Esophagus squamous epithelium (tissue), 5 donors: ENCODE measurements around the gene ABTB1. TPM values are rescaled to one million over a fixed set of nuclear protein-coding genes. Genes with fewer than 3 reads are reported as not detected.

Experiments used
- DNase-seq: peaks from one replicate; lab custom pipeline; 2025; lab: John Stamatoyannopoulos, UW
- H3K27ac ChIP-seq, 4 donors: fragments of 200-600 bp; sonication (generic); one replicate each; pipeline ENCODE4 v1.5.1; 2016 to 2019; ENCODE audit warnings: mild to moderate bottlenecking in 1 of 4
- H3K27me3 ChIP-seq, 4 donors: fragments of 200-600 bp; sonication (generic); 1 replicate in 3 of 4; 2 replicates in 1 of 4; pipeline versions ENCODE4 v1.5.1 to v1.6.0; 2017 to 2021; ENCODE audit warnings: antibody characterized with exemption in 1 of 4
- H3K36me3 ChIP-seq, 3 donors: fragments of 200-600 bp; sonication (generic); one replicate each; pipeline ENCODE4 v1.5.1; 2016 to 2019
- H3K4me1 ChIP-seq, 3 donors: fragments of 200-600 bp; sonication (generic); one replicate each; pipeline ENCODE4 v1.5.1; 2017 to 2019
- H3K4me3 ChIP-seq, 4 donors: fragments of 200-600 bp; sonication (generic); 1 replicate in 3 of 4; 2 replicates in 1 of 4; pipeline ENCODE4 v1.5.1; 2016 to 2019; ENCODE audit warnings: mild to moderate bottlenecking in 2 of 4, moderate library complexity in 1 of 4
- H3K9me3 ChIP-seq, 3 donors: fragments of 200-600 bp; sonication (generic); one replicate each; pipeline ENCODE4 v1.5.1; 2016 to 2019
- POLR2A ChIP-seq, 4 donors: fragments of 450-650 bp; IDR thresholded peaks; one replicate each; pipeline ENCODE4 v1.6.1; 2017; ENCODE audit warnings: antibody characterized with exemption in 4 of 4, mild to moderate bottlenecking in 4 of 4, moderate library complexity in 3 of 4
- WGBS, 2 donors: methylation state at CpG; one replicate each; pipeline ENCODE4 v1.1.5; 2018; 5-methylcytosine and 5-hydroxymethylcytosine counted together
- intact Hi-C: fragments of 100-400 bp; cut with DNase I; formaldehyde crosslinking; loops from one replicate; pipeline ENCODE4 v1.15.0; 2022
- total RNA-seq, 4 donors: library from RNA; depleted of rRNA; stranded (reverse); fragments of >200 nt; gene quantifications; one replicate each; pipeline ENCODE4 v1.1.0, GENCODE V29; 2016
- TF ChIP-seq, protein P1 (sequence below), 6 experiments: fragments of 450-650 bp in 4 of 6; fragments of 200-600 bp in 2 of 6; sonication (generic) in 2 of 6; IDR thresholded peaks; one replicate each; pipeline ENCODE4 v1.5.1; 2016 to 2019; ENCODE audit warnings: antibody characterized with exemption in 6 of 6, mild to moderate bottlenecking in 4 of 6, moderate library complexity in 4 of 6
- donor health status: DM: yes; HTN: yes; CAD: no.

The ABTB1 gene
- total RNA-seq, 4 donors from 2014 or later = 5.6 to 21.4 (median 6.3) TPM

DNA sequence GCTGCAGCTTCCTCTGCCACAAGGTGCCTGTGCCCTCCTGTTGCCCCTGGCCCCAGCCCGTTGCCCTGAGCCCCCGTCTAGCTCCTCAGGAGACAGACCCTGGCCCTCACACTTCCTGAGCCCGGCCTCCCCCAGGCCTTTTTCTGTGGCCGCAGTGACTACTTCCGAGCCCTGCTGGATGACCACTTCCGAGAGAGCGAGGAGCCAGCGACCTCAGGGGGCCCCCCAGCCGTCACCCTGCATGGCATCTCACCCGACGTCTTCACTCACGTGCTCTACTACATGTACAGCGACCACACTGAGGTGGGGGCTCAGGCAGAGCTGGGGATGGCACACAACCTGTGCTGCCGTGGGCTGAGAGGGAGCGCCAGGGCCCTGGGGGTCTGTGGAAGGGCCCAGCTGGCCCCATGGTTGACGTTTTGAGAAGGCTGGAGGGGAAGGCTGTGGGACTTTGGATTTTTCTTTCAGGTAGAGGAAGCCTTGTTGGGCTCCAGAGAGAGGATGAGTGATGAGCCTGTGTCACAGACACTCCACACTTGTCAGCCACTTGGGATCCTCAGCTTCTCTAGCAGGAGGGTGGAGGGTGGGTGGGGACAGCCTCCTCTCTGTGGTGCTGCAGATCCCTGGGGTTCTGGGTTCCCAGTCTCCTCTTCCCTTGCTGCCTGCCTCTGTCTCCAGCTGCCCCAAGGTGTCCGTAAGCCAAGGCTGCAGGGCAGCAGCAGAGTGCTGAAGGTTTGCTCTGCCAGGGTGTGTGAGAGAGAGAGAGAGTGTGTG is 5.0 kb downstream of the ABTB1 start:
- intact Hi-C loops = loop anchor here (10.0 kb wide), 1 partner anchor 147 kb away; the partner anchor contains the start of gene MGLL

DNA sequence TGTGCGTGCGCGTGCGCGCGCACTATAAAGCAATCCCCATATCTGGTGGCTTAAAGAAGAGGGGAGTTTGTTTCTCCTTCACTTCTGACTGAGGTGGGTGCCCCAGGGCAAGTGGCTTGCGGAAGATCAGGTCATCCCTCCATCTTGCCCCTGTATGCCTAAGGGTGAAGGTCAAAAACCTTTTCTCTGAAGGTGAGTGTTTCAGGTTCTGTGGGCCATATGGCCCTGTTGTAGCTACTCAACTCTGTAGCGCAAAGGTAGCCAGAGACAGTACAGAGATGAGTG is 5.5 kb downstream of the ABTB1 start:
- H3K27me3 ChIP-seq = no peaks in the 10 kb centered on the region
- H3K36me3 ChIP-seq = peaks cover 0 to 52% (median 0%) of the 10 kb centered on the region in 3 donors
- intact Hi-C loops = loop anchor here (10.0 kb wide), 1 partner anchor 147 kb away; the partner anchor contains the start of gene MGLL
- WGBS, 2 donors = 92 to 93% methylated on average over 5 to 6 of the region's 8 CpGs
- H3K27ac ChIP-seq = no peak overlapping the region
- DNase-seq = no peak
- TF ChIP-seq, protein P1, sequence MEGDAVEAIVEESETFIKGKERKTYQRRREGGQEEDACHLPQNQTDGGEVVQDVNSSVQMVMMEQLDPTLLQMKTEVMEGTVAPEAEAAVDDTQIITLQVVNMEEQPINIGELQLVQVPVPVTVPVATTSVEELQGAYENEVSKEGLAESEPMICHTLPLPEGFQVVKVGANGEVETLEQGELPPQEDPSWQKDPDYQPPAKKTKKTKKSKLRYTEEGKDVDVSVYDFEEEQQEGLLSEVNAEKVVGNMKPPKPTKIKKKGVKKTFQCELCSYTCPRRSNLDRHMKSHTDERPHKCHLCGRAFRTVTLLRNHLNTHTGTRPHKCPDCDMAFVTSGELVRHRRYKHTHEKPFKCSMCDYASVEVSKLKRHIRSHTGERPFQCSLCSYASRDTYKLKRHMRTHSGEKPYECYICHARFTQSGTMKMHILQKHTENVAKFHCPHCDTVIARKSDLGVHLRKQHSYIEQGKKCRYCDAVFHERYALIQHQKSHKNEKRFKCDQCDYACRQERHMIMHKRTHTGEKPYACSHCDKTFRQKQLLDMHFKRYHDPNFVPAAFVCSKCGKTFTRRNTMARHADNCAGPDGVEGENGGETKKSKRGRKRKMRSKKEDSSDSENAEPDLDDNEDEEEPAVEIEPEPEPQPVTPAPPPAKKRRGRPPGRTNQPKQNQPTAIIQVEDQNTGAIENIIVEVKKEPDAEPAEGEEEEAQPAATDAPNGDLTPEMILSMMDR (IDR thresholded peaks at IDR 0.05) = no peak
- no peak for TF ChIP-seq POLR2A (IDR thresholded peaks at IDR 0.05)
- H3K4me3 ChIP-seq = no peak overlapping the region
- peaks cover 12 to 39% (median 15%) of the 10 kb centered on the region in 3 donors for H3K4me1 ChIP-seq
- H3K9me3 ChIP-seq = no peaks in the 10 kb centered on the region

More for the DNA sequence above, 5.0 kb downstream of the ABTB1 start:
- WGBS, 2 donors = 86% methylated on average over 10 of the region's 17 CpGs; no CpG with 5 or more reads in 1 of the 2 donors
- DNase-seq = no peak
- Histone ChIP-seq H3K27me3 (no peaks in the 10 kb centered on the region), H3K9me3 (no peaks in the 10 kb centered on the region), H3K4me3 (no peak overlapping the region), H3K36me3 (peaks cover 0 to 52% (median 0%) of the 10 kb centered on the region in 3 donors), H3K27ac (no peak overlapping the region), H3K4me1 (peaks cover 14 to 42% (median 15%) of the 10 kb centered on the region in 3 donors)
- TF ChIP-seq POLR2A (IDR thresholded peaks at IDR 0.05) = no peak
- TF ChIP-seq, protein P1 (IDR thresholded peaks at IDR 0.05) = no peak

DNA sequence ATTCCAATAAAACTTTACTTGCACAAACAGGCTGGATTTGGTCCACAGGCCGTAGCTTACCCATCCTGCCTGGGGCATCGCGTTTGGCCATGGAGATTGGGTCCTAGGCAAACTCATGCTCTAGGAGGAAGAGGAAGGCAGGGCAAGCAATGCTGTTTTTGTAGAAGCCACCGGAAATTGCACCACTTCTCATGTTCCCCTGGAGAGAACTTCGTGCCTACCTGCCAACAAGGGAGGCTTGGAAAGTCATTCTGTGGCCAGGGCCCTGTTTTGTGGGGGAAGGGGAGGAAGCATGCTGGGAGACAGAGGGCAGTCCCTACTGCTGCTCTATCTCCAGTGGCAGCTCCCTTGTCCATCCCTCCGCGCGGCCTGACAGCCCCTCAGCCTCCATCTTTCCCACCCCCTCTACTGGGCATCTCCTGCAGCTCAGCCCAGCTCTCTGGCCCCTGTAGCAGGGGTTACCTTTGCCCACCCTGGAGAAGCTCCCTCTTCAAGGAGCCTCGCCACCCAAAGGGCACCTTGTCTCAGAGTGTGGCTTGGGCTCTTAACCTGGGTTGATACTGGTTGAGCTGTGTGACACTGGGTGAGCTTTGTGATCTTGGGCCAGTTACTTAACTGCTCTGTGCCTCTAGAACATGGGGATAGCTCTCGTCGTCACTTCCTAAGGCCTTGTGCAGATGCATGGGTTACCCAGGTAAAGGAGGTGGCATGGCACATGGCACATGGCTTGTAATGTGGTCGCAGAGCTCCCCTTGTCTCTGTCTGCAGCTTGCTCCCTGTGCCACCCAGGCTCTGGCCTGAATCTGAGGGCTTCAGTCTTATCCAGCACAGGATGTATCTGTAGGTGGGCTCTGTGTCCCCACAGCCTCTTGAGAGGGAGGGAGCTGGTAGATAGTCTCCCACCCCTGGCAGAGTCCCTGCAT is 6.1 kb downstream of the ABTB1 start:
- Histone ChIP-seq H3K9me3 (no peaks in the 10 kb centered on the region), H3K36me3 (peaks cover 0 to 52% (median 0%) of the 10 kb centered on the region in 3 donors), H3K4me1 (peaks cover 6 to 39% (median 14%) of the 10 kb centered on the region in 3 donors), H3K27me3 (no peaks in the 10 kb centered on the region), H3K27ac (no peak overlapping the region), H3K4me3 (no peak overlapping the region)
- DNase-seq = no peak
- TF ChIP-seq, protein P1 (IDR thresholded peaks at IDR 0.05) = no peak
- no peak for TF ChIP-seq POLR2A (IDR thresholded peaks at IDR 0.05)
- WGBS, 2 donors = 69 to 79% methylated on average over 7 to 8 of the region's 12 CpGs
- intact Hi-C loops = loop anchor here (10.0 kb wide), 1 partner anchor 146 kb away; the partner anchor contains the start of gene MGLL

DNA sequence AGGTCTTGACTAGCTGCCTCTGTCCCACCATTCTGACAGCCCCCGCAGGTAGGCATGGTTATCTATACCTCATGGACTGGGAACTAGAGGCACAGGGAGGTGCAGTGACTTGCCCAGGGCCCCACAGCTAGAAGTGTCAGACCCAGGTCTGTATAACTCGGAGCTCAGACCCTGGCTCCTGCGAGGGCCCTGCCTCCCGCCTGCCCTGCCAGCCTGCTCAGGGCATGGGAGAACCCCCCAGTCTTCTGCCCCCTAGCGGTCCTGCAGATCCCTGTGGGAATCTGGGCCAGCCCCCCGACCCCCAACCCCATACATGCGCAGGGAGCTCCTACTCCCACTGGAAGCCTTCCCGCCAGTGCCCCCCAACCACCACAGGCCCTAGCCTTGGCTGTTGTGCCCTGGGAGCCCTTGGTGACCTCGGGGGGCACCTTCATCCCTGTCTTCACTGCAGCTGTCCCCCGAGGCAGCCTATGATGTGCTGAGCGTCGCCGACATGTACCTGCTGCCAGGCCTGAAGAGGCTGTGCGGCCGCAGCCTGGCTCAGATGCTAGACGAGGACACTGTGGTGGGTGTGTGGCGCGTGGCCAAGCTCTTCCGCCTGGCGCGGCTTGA is 6.9 kb downstream of the ABTB1 start:
- no peak for TF ChIP-seq POLR2A (IDR thresholded peaks at IDR 0.05)
- TF ChIP-seq, protein P1 (IDR thresholded peaks at IDR 0.05) = no peak
- Histone ChIP-seq H3K9me3 (no peaks in the 10 kb centered on the region), H3K36me3 (peaks cover 0 to 52% (median 0%) of the 10 kb centered on the region in 3 donors), H3K27ac (no peak overlapping the region), H3K4me3 (no peak overlapping the region), H3K27me3 (no peaks in the 10 kb centered on the region), H3K4me1 (peaks cover 0 to 31% (median 6%) of the 10 kb centered on the region in 3 donors)
- no peak for DNase-seq
- 90% methylated on average over 7 of the region's 21 CpGs; no CpG with 5 or more reads in 1 of the 2 donors for WGBS, 2 donors
- intact Hi-C loops = loop anchor here (10.0 kb wide), 1 partner anchor 145 kb away; the partner anchor contains the start of gene MGLL
